Measurements from ENCODE around the gene WNT2B.

- TF ChIP-seq CTCF (IDR thresholded peaks at IDR 0.05; ENCODE audit: low read depth, low read length) (no peak), EZH2phosphoT487 (IDR thresholded peaks at IDR 0.05; ENCODE audit: low read depth) (no peak)
These were observed 28.7 kb downstream of the WNT2B start for GRCh38 chr1:112537456-112537855.

Data from OCI-LY3 (cell line).